HG03378 (cell line): ENCODE measurements around the gene DUSP22.
A peak's percentile ranks its signal among the peaks of the same experiment; 100 is the strongest.

Source experiments
- ATAC-seq: cut with Tn5 transposase; IDR thresholded peaks from one replicate; pipeline ENCODE4 v1.9.1; 2021; ENCODE audit warnings: mild to moderate bottlenecking, moderate library complexity; ENCODE audit not compliant: unreplicated experiment

The DUSP22 gene

DNA sequence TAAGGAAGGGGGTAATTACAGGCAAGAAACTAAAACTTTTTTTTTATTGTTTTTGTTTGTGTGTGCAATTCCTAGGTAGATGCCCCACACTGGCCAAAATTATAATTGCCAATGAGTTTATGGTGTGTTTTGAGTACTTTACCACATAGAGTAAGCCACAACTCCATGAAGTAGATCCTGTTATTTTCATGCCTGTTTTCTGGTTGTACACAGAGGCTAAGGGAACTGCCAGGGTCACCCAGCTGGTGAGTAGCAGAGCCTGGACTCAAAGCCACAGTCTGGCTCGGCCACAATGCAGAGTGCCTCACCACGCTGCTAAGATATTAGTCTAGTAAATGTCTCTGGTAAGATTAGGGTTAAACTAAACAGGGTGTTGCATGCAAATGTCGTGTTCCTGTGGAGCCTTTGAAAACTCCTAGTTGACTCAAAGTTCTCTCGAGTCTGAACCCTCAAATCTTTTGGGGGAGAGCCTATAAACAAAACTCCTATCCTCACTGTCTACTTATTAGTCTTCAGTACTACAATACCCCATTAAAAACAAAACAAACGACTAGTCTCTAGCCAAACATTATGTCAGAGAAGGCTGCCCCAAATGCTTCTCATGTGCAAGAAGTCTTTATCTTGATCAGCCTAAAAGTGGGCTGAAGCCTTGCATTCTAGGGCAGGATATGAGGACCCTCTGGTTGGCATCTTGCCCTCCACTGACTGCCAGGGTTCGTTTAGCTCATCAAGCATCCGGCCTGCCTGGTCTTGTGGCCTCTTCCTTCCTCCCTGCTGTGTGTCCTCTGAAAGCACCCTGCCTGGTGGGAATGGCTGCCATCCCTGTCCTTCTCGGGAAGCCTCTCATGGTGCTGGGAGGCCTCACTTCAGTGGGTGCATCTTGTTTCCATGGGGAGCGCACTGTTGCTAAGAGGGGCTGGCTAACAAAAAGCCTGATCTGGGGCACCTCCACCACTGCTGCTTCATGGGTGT lies 4.2 kb downstream of the DUSP22 start:
- peak; percentile 36 for ATAC-seq

DNA sequence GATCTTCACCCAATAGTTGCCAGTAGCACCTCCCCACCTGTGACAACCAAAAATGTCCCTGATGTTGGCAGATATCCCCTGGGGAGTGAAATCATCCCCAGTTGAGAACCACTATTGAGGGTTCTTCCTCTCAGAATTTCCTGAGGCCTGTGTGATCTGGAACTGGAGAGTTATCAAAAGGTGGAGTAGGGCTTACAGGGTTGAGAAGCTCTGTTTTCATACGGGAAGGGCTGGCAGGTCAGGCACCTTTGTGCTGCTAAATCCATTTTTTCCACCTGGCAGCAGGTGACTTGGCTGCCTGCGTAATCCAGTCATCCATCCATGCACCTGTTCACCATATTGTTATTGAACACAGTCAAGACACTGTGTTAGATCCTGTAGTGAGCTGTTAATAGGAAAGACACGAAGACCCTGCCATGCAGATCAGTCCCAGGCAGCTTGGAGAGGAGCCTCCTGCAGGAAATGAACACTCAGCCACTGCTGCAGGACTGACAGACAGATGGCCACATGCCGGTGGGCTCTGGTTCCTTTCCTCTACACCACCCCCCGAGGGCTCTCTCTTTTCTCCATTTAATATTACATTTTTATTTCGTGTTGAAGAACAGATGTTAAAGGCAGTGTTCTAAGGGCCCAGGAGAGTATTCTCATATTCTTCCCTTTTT lies 5.4 kb downstream of the DUSP22 start:
- ATAC-seq, result no peak

- ATAC-seq, result no peak
Measured at GRCh38 chr6:298233-299103, 6.2 kb downstream of the DUSP22 start.

DNA sequence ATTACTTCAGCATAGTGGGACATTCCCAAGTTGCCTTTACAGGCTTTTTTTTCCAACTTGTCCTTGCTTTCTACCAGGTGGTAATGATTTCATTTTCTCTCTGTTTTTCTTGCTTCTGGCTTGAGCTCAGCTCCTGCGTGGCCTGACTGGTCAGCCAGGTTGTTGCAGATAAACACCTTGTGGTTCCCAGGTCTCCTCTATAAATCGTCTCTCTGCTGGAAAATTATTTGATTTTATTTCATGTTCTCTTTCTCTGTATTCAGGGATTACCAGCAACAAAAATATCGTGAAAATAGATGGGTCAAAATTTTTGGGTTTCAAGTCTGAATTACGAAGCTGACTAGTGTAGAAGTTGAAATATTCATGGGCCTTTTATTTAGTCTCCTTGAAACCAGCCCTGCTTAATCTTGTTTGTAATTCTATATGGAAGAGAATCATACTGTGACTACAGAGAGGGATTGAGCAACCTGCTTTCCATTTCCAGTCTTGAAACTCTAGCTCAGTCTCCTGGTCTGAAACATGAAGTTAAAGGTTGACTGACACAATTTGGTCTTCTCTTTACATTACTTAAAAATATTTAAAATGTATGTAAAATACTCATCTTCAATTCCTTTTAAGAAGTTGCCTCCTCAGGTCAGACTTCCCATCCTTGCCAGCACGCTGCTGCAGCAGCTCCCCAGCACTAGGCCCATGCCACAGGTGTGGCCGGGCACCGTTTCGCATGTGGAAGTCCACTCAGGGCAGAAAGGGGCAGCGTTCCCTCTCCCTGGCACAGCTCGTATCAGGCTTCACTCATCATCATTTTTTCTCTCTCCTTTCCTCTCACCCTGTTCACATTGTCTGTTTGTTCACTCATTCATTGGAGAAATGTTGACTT lies 7.1 kb downstream of the DUSP22 start:
- no peak for ATAC-seq

GRCh38 chr6:300026-300425 lies 7.7 kb downstream of the DUSP22 start:
- ATAC-seq, result no peak

DNA sequence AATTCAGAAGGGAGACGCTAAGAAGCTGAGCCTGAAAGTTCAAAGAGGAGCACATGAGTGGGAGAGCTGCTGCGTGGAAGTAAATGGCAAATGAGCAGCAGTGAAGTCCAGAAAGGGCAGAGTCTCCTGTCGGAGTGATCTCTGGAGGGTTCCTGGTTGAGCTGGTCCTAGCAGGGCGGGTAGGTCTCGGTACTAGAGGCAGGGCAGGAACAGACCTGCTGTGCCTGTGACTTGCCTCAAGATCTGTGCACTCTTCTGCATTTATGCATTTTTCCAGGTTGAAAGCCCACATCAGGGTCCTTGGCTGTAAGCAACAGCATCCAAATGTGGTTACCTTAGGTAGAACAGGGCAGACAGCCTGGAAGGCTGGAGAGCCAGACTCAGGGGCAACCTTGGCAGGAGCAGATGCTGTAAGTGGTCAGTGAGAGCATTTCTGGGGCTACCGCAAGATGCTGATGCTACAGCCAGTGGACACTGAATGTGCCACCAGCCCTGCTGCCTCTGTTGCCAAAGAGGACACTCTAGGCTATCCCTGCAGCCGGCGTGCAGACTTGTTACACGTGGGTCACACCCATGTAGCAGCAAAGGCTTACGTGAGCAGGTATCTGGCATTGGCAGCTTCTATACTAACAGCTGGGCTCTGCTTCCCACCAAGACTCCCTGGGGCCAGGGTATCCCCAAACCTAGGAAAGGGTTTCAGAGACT lies 8.4 kb downstream of the DUSP22 start:
- no peak for ATAC-seq

- no peak for ATAC-seq
Measured at GRCh38 chr6:301526-301925, 9.2 kb downstream of the DUSP22 start.

GRCh38 chr6:301929-302705 lies 9.8 kb downstream of the DUSP22 start:
- no peak for ATAC-seq

- ATAC-seq, result no peak
Measured at GRCh38 chr6:302760-303159, 10.5 kb downstream of the DUSP22 start.

DNA sequence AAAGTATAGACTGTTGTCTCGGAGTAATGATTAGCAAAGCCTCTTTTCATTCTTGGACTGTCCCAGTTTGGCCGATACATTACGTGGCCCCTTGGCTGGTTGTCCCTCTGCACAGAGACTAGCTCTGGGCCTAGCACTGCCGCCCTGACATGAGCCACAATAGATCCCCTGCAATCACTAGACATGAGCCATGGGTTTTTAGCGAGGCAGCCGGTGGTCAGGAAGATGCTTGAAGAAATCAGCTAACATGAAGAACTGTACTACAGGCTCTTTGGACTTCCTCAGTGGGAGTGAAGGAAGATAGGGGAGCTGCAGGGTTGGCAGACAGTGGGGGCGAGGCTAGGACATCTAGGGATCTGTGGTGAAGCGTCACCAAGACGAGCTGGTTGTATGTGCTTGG lies 11.0 kb downstream of the DUSP22 start:
- ATAC-seq, result no peak

DNA sequence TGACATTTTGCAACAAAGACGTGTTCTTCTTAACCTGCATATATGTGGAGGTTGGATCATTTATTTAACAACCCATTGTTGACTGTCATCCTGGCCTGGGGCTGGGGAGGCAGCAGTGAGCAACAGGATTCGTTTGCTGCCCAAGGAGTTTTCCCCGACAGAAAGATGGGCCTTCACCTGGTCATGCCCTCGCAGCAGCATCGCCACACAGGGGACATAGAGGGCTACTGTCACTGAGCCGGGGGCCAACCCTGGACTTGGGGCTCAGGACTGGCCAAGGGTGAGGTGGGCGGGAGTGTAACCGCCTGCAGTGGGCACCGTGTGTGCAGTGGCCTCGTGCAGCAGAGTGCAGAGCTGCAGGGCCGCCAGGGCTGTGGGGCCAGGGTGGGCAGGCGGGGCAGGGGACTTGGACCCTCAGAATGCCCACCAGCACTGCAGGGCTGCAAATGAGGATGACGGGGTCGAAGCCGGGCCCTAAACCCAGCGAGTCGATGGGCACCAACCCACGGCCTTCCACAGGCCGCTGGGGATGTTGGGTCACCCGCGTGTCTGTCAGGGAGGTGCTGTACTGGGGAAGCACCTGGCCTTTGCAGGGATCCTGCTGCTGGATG lies 11.8 kb downstream of the DUSP22 start:
- ATAC-seq, result no peak

GRCh38 chr6:304833-305370 lies 12.6 kb downstream of the DUSP22 start:
- no peak for ATAC-seq

- peak; percentile 80 for ATAC-seq
Measured at GRCh38 chr6:305371-306206, 13.3 kb downstream of the DUSP22 start.

DNA sequence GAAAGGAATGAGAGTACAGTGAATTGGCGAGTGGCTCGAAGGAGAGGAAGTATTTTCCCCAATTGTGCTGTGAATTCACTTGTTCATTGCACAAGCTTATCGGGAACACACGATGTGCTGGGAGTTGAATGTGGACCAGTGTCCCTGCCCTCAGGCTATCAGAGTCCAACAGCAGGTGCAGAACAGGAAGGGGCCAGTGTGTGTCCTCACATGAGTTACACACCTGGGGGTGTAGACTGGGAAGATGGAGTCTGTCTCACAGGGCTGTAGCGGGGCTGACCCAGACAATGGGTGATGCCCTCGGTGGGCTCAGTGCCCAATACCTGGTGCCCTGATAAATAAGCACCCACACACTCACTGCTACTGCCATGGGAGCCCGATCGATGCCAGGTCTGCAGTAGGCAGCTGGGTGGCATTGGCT lies 14.4 kb downstream of the DUSP22 start:
- ATAC-seq, result no peak

- no peak for ATAC-seq
Measured at GRCh38 chr6:307065-307814, 15.0 kb downstream of the DUSP22 start.

DNA sequence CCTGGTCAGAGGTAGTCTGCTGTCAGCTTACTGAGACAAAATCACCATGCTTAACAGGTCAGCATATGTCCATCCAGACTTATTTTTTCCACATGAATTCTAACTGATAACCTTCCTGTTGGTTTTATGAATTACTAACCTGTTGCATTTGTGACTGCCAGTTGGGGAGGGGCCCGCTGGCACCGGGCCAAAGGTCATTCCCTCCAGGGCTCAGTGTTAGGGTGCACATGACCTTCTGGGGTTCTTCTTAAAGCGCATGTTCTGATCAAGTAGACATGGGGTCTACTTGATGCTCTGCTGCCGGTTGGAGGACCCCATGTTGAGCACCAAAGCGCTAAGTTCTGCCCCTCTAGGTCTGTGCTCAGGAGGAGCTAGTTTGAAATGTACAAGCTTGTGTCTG lies 15.6 kb downstream of the DUSP22 start:
- no peak for ATAC-seq

GRCh38 chr6:308307-308706 lies 16.0 kb downstream of the DUSP22 start:
- no peak for ATAC-seq
